Astrocyte (in vitro differentiated cells and primary cell): ENCODE data around the gene STOX1.

Source experiments
- CTCF ChIP-seq: IDR thresholded peaks from 2 replicates; pipeline ENCODE4 v1.5.1; 2011; ENCODE audit warnings: low read depth, mild to moderate bottlenecking, inconsistent platforms, low read length, moderate library complexity; ENCODE audit not compliant: insufficient read depth
- EZH2 ChIP-seq: IDR thresholded peaks from 2 replicates; pipeline ENCODE4 v1.6.1; 2012; ENCODE audit warnings: mild to moderate bottlenecking, low read length, inconsistent platforms; ENCODE audit not compliant: insufficient read depth

- TF ChIP-seq EZH2 (no peak), CTCF (no peak)
These were observed 37.3 kb downstream of the STOX1 start for GRCh38 chr10:68864611-68865010.
